ENCODE data around the gene PIK3R4.

DNA sequence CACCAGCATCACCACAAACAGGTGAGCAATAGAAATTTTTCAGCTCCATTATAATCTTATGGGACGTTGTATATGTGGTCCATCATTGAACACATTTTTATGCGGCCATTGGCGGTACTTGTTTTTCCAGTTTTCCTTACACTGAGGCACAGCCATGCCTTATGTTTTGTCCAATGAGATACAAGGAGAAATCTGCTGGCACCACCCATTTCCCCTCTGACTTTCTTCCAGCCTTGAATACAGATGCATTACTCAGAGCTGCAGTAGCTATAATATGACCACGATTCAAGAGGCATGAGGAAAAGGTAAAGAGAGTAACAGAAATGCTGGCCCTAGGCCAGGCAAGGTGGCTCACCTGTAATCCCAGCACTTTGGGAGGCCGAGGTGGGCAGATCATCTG is 9.0 kb upstream of the PIK3R4 start:
- TF ChIP-seq, protein P1, sequence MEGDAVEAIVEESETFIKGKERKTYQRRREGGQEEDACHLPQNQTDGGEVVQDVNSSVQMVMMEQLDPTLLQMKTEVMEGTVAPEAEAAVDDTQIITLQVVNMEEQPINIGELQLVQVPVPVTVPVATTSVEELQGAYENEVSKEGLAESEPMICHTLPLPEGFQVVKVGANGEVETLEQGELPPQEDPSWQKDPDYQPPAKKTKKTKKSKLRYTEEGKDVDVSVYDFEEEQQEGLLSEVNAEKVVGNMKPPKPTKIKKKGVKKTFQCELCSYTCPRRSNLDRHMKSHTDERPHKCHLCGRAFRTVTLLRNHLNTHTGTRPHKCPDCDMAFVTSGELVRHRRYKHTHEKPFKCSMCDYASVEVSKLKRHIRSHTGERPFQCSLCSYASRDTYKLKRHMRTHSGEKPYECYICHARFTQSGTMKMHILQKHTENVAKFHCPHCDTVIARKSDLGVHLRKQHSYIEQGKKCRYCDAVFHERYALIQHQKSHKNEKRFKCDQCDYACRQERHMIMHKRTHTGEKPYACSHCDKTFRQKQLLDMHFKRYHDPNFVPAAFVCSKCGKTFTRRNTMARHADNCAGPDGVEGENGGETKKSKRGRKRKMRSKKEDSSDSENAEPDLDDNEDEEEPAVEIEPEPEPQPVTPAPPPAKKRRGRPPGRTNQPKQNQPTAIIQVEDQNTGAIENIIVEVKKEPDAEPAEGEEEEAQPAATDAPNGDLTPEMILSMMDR (conservative IDR thresholded peaks at IDR 0.05; ENCODE audit: low read depth, low read length): no peak
- no peak for TF ChIP-seq EZH2 (IDR thresholded peaks at IDR 0.05; ENCODE audit: borderline replicate concordance, low read depth, low read length, poor library complexity, severe bottlenecking)
